HG02571 (cell line): ENCODE data around the gene GFRA4.

Source experiments
- ATAC-seq: cut with Tn5 transposase; IDR thresholded peaks from one replicate; pipeline ENCODE4 v1.9.1; 2021; ENCODE audit warnings: mild to moderate bottlenecking, moderate library complexity; ENCODE audit not compliant: unreplicated experiment

The GFRA4 gene

GRCh38 chr20:3674995-3675900, 12.0 kb upstream of the GFRA4 start:
- no peak for ATAC-seq

- ATAC-seq, result no peak
Observed at GRCh38 chr20:3674447-3674846, 11.2 kb upstream of the GFRA4 start.

- no peak for ATAC-seq
Observed at GRCh38 chr20:3673221-3674070, 10.2 kb upstream of the GFRA4 start.

- ATAC-seq, result no peak
Observed at GRCh38 chr20:3672547-3673171, 9.5 kb upstream of the GFRA4 start.

- ATAC-seq, result no peak
Observed at GRCh38 chr20:3671986-3672546, 8.9 kb upstream of the GFRA4 start.

GRCh38 chr20:3670945-3671344, 7.7 kb upstream of the GFRA4 start:
- no peak for ATAC-seq

GRCh38 chr20:3670511-3670910, 7.3 kb upstream of the GFRA4 start:
- ATAC-seq, result no peak

GRCh38 chr20:3669710-3670367, 6.6 kb upstream of the GFRA4 start:
- ATAC-seq, result no peak

- no peak for ATAC-seq
Observed at GRCh38 chr20:3667434-3668037, 4.3 kb upstream of the GFRA4 start.

GRCh38 chr20:3663858-3664257, 659 bp upstream of the GFRA4 start:
- ATAC-seq, result no peak

GRCh38 chr20:3661814-3662665, 1.2 kb downstream of the GFRA4 start:
- no peak for ATAC-seq

- no peak for ATAC-seq
Observed at GRCh38 chr20:3661060-3661813, 2.0 kb downstream of the GFRA4 start.

GRCh38 chr20:3660262-3661059, 2.7 kb downstream of the GFRA4 start:
- no peak for ATAC-seq

GRCh38 chr20:3659492-3660261, 3.5 kb downstream of the GFRA4 start:
- no peak for ATAC-seq

GRCh38 chr20:3658716-3659491, 4.3 kb downstream of the GFRA4 start:
- ATAC-seq, result peak; percentile 74

GRCh38 chr20:3658019-3658715, 5.0 kb downstream of the GFRA4 start:
- no peak for ATAC-seq
